ENCODE data around the gene HTATIP2. TPM values are rescaled to one million over a fixed set of nuclear protein-coding genes. Genes with fewer than 3 reads are reported as not detected.

Gene HTATIP2
- total and polyA plus RNA-seq, 9 of the 15 experiments (the other 6 are each of a cell fraction or from before 2014, with no cell fraction given): 48.3 to 90.9 (median 64.4) TPM

GRCh38 chr11:20387261-20388095 lies 24.0 kb downstream of the HTATIP2 start, which contains the start of gene PRMT3 (continued):
- TF ChIP-seq CEBPG (CRISPR knock-in tag; IDR thresholded peaks at IDR 0.05) (peak; percentile 71; the same call in 1 of the 2 replicates), CEBPG (tag; conservative IDR thresholded peaks at IDR 0.05 in 1 of 2, IDR thresholded peaks at IDR 0.05 in 1 of 2) (peak in 1 of 2 experiments; percentile 65; a peak in 3 of 4 replicates), ZNF239 (CRISPR knock-in tag; IDR thresholded peaks at IDR 0.05) (0 out of 2 replicates have a peak, but pooled peaks have one; percentile 15), ZNF639 (CRISPR knock-in tag; conservative IDR thresholded peaks at IDR 0.05 in 1 of 2, IDR thresholded peaks at IDR 0.05 in 1 of 2) (peak in 1 of 2 experiments; percentile 92; a peak in 2 of 4 replicates), ZNF445 (CRISPR knock-in tag; IDR thresholded peaks at IDR 0.05; ENCODE audit: low read depth) (no peak), SIN3A (IDR thresholded peaks at IDR 0.05; ENCODE audit: borderline replicate concordance in 2 of 2, control insufficient read depth in 1 of 2, low read depth in 2 of 2, low read length in 2 of 2) (peak; percentile 48 to 86; a peak in 1 of 4 replicates), HNRNPUL1 (IDR thresholded peaks at IDR 0.05; ENCODE audit: low read length) (no peak), ZNF778 (CRISPR knock-in tag; IDR thresholded peaks at IDR 0.05) (no peak), FOXO4 (CRISPR knock-in tag; IDR thresholded peaks at IDR 0.05) (peak; percentile 56; the same call in 1 of the 2 replicates), E2F3 (CRISPR knock-in tag; IDR thresholded peaks at IDR 0.05) (peak; percentile 10; the same call in 1 of the 2 replicates), RAD51 (IDR thresholded peaks at IDR 0.05; ENCODE audit: borderline replicate concordance, low read depth) (peak; percentile 95), ELK1 (CRISPR knock-in tag; IDR thresholded peaks at IDR 0.05) (no peak), MCM2 (IDR thresholded peaks at IDR 0.05; ENCODE audit: low read depth) (no peak), HDAC8 (tag; IDR thresholded peaks at IDR 0.05) (peak; percentile 62), YBX1 (IDR thresholded peaks at IDR 0.05) (no peak), U2AF1 (optimal IDR thresholded peaks at IDR 0.05; ENCODE audit: low read depth, low read length) (peak; percentile 87)
- TF ChIP-seq, protein P1, sequence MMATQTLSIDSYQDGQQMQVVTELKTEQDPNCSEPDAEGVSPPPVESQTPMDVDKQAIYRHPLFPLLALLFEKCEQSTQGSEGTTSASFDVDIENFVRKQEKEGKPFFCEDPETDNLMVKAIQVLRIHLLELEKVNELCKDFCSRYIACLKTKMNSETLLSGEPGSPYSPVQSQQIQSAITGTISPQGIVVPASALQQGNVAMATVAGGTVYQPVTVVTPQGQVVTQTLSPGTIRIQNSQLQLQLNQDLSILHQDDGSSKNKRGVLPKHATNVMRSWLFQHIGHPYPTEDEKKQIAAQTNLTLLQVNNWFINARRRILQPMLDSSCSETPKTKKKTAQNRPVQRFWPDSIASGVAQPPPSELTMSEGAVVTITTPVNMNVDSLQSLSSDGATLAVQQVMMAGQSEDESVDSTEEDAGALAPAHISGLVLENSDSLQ (IDR thresholded peaks at IDR 0.05): no peak

Data from K562 (cell line).